ENCODE results near the gene ACVR1. TPM values are rescaled to one million over a fixed set of nuclear protein-coding genes. Genes with fewer than 3 reads are reported as not detected.

ACVR1 gene
- total and polyA plus RNA-seq, 2 donors (not counting 3 experiments of a cell fraction or from before 2014, with no cell fraction given) = 24.8 to 33.6 TPM

- DNase-seq (ENCODE audit: low read depth, low spot score) = no peak
- Histone ChIP-seq H3K4me2 (ENCODE audit: insufficient read depth, low read length) (no peak overlapping the region), H3K27ac (ENCODE audit: insufficient read depth, low read depth, low read length) (no peak overlapping the region), H3K36me3 (ENCODE audit: control insufficient read depth in 2 of 2, extremely low read depth in 1 of 2, insufficient read depth in 2 of 2, low read length in 2 of 2) (no peaks in the 10 kb centered on the region), H3K9me3 (replicated peaks; ENCODE audit: control insufficient read depth, insufficient read depth, low read length) (no peaks in the 10 kb centered on the region), H3K79me2 (ENCODE audit: control insufficient read depth, insufficient read depth, low read length) (peaks cover 12% of the 10 kb centered on the region), H3K4me1 (ENCODE audit: control insufficient read depth, extremely low read depth, insufficient read depth, low read length) (peaks cover 13% of the 10 kb centered on the region), H4K20me1 (replicated peaks; ENCODE audit: control insufficient read depth, extremely low read depth, insufficient read depth, low read length) (no peaks in the 10 kb centered on the region), H3K27me3 (ENCODE audit: control insufficient read depth in 2 of 2, insufficient read depth in 2 of 2, low read length in 2 of 2) (no peaks in the 10 kb centered on the region), H3K9me1 (replicated peaks; ENCODE audit: control insufficient read depth, extremely low read depth, insufficient read depth, low read length) (no peaks in the 10 kb centered on the region), H2AFZ (ENCODE audit: low read depth, low read length) (no peak overlapping the region), H3K4me3 (replicated peaks in 1 of 3; ENCODE audit: insufficient read depth in 1 of 3, low read depth in 1 of 3, low read length in 3 of 3) (no peak overlapping the region), H3K9ac (replicated peaks; ENCODE audit: extremely low read depth, insufficient read depth, low read length) (no peak overlapping the region)
- no peak for FAIRE-seq
- TF ChIP-seq CTCF (IDR thresholded peaks at IDR 0.05; ENCODE audit: extremely low read depth in 1 of 2, insufficient read depth in 1 of 2, low read depth in 1 of 2, low read length in 2 of 2) (no peak), MAX (IDR thresholded peaks at IDR 0.05; ENCODE audit: insufficient read depth, insufficient read length) (no peak), POLR2A (IDR thresholded peaks at IDR 0.05; ENCODE audit: low read depth, low read length) (no peak), EZH2 (IDR thresholded peaks at IDR 0.05; ENCODE audit: borderline replicate concordance, low read depth, low read length, severe bottlenecking) (no peak), FOS (IDR thresholded peaks at IDR 0.05; ENCODE audit: borderline replicate concordance, insufficient read depth, low read length) (no peak), MYC (IDR thresholded peaks at IDR 0.05; ENCODE audit: low read depth, low read length) (no peak), JUN (IDR thresholded peaks at IDR 0.05; ENCODE audit: borderline replicate concordance, insufficient read depth, insufficient read length, low read depth) (no peak), POLR2AphosphoS5 (IDR thresholded peaks at IDR 0.05; ENCODE audit: insufficient read depth, low read depth, low read length) (no peak), GATA2 (IDR thresholded peaks at IDR 0.05; ENCODE audit: insufficient read depth, insufficient read length, low read depth, low read length) (no peak)
- dilution Hi-C loops (cut with MboI; ENCODE audit: extremely low pct_ligation_motif_present, low sequenced_read_pairs) (no loop called here), intact Hi-C loops (cut with micrococcal nuclease) (no loop called here)
- ChIA-PET POLR2A (no interaction called here), CTCF (no interaction called here)
- no TSS peak for BruUV-seq (replicated peaks)
Observed at GRCh38 chr2:157858846-157859245, 17.3 kb downstream of the ACVR1 start.

Data from endothelial cell of umbilical vein (primary cell).